ENCODE data around the gene UBE2E3. TPM values are rescaled to one million over a fixed set of nuclear protein-coding genes. Genes with fewer than 3 reads are reported as not detected.

UBE2E3 gene
- total RNA-seq, 1 donor from 2014 or later = 49.2 TPM

DNA sequence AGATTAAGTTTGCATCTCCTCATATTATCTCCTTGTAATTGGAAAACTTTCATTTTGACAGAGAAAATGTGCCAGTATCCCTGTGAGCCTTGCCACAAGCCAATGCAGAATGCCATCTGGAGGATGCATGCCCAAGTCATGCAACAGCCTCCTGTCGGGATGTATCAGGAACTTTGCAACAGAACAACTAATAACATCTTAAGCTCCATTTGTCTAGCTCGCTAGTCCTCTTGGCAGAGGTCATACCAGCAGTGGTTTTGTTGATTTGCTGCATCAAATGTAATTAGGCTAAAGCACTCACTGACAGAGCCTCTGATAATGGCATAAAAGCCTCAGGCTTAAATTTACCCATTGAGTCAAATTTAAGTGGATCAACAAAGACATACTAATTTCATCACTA, 125.8 kb downstream of the UBE2E3 start:
- intact Hi-C loops (cut with DNase I) = loop anchor here (5.0 kb wide), 1 partner anchor 606 kb away; no protein-coding TSS in a partner anchor
- ATAC-seq (ENCODE audit: poor library complexity) = no peak
- DNase-seq = no peak

DNA sequence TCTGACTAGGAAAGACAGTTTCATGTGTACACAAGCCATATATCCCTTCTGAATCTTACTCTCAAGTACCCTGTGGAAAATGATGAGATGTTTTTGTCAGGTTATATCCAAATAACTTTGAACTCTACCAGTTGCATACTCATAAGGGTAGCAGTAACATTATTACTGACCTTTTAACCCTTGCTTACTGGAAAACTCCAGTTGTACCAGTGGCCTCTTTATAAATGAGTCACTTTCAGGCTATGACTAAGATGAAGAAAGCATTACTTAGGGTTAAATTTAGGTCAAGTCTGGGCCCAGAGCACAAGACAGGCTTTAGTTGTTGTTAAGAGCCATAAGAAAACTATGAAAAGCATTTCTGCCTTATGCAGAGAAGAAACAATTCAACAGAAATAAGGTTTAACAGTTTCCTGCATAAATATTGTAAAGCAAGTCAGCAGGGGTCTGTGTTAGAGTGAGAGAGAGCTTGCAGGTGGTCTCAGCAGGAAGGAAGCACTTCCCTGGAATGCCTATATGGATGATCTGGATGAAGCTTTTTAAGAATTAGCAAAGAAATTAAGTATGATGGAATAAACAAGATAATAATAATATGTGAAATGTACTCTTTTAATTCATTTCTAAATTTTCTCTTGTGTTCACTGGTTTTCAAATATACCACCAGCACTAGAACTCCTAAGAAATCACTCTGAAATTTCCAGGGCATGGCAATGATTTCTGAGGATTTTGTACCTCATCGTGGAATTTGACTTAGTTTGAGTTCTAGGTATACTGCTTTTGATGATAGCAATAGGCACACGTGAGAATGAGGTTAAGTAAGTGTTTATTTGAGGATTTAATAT, 126.6 kb downstream of the UBE2E3 start:
- intact Hi-C loops (cut with DNase I) = loop anchor here (5.0 kb wide), 1 partner anchor 605 kb away; no protein-coding TSS in a partner anchor
- no peak for DNase-seq
- ATAC-seq (ENCODE audit: poor library complexity) = no peak

DNA sequence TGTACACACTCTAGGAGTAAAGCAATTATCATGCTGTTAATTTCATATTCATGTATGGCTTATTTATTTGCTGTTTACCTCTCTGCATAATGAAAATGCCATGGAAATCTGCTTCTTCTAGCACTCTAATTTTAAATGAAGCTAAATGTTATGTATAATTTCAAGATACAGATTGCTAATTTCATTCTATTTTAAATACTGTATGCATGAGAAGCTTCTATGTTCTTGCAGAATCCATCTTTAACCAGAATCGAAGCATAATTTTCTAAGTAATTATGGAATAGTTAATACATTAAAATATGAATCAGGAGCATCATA, 127.2 kb downstream of the UBE2E3 start:
- ATAC-seq (ENCODE audit: poor library complexity) (no peak), DNase-seq (no peak)
- intact Hi-C loops (cut with DNase I) = loop anchor here (5.0 kb wide), 1 partner anchor 605 kb away; no protein-coding TSS in a partner anchor

DNA sequence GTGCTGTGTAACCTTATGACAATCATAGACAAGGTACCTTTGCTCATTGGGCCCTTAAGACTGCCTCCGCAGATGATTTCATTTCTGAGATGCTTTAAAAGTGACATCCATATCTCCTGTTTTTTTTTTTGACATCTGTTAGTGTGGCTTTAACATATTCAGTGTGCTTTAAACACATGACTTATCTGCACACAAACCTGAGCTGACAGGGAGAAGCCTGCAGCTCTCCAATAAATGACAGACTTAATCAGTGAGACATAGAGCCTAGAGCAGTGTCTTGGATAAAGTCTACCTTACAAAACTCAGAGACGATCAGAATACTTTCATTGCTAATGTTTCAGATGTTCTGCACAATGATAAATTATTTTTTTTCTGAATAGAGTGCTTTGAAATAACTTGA, 130.7 kb downstream of the UBE2E3 start:
- intact Hi-C loops (cut with DNase I) = no loop called here
- no peak for ATAC-seq (ENCODE audit: poor library complexity)
- no peak for DNase-seq

DNA sequence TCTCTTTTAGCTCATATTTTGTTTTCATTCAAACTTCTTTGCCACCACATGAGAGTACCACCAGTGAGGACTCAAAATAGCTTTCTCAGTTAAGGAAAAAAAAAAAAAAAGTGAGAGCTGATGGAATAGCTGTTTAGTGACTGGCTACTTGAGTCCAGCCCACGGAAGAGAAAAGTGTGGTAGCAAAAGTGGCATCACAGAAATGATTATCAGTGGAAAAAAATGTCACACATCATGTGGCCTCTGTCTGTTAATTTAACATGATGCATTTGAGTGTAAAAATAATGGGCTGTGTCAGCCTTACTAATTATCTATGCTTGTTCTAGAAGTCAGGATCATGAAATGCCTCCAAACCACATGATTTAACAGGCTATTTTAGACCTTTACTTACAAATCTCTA, 132.5 kb downstream of the UBE2E3 start:
- intact Hi-C loops (cut with DNase I) = no loop called here
- DNase-seq = no peak
- ATAC-seq (ENCODE audit: poor library complexity) = no peak
